HepG2 (cell line): ENCODE data around the gene PLCB1. TPM values are rescaled to one million over a fixed set of nuclear protein-coding genes. Genes with fewer than 3 reads are reported as not detected.

Experiments used
- ATAD3A ChIP-seq: sonication (generic); formaldehyde crosslinking; IDR thresholded peaks from 2 replicates; pipeline ENCODE4 v1.4.0; 2020; ENCODE audit warnings: missing genetic modification reagents
- ATRX ChIP-seq: sonication (generic); formaldehyde crosslinking; IDR thresholded peaks from 2 replicates; pipeline ENCODE4 v1.4.0; 2020; ENCODE audit warnings: missing genetic modification reagents, borderline replicate concordance
- CREBL2 ChIP-seq: sonication (generic); formaldehyde crosslinking; IDR thresholded peaks from 2 replicates; pipeline ENCODE4 v1.8.1; 2023; ENCODE audit warnings: missing genetic modification reagents, mild to moderate bottlenecking, borderline replicate concordance
- GFI1 ChIP-seq: sonication (generic); formaldehyde crosslinking; IDR thresholded peaks from 2 replicates; pipeline ENCODE4 v1.5.0; 2020; ENCODE audit warnings: missing genetic modification reagents, mild to moderate bottlenecking, borderline replicate concordance
- JARID2 ChIP-seq: sonication (generic); formaldehyde crosslinking; IDR thresholded peaks from 2 replicates; pipeline ENCODE4 v1.8.1; 2023; ENCODE audit warnings: missing genetic modification reagents, inconsistent platforms; ENCODE audit not compliant: insufficient replicate concordance
- JUND ChIP-seq: sonication (generic); formaldehyde crosslinking; IDR thresholded peaks from 2 replicates; pipeline ENCODE4 v1.8.0; 2022; ENCODE audit warnings: mild to moderate bottlenecking, missing genetic modification reagents
- LBX2 ChIP-seq: sonication (generic); formaldehyde crosslinking; IDR thresholded peaks from 2 replicates; pipeline ENCODE4 v1.5.0; 2020; ENCODE audit warnings: missing genetic modification reagents, mild to moderate bottlenecking, borderline replicate concordance
- MEF2D ChIP-seq: sonication (generic); formaldehyde crosslinking; IDR thresholded peaks from 2 replicates; pipeline ENCODE4 v1.5.1; 2020; ENCODE audit warnings: mild to moderate bottlenecking, missing genetic modification reagents
- MTA3 ChIP-seq: sonication (generic); formaldehyde crosslinking; IDR thresholded peaks from 2 replicates; pipeline ENCODE4 v1.4.0; 2020; ENCODE audit warnings: missing genetic modification reagents
- NFE2L2 ChIP-seq: fragments of 150-350 bp; IDR thresholded peaks from 2 replicates; pipeline ENCODE4 v1.6.1; 2014; ENCODE audit warnings: low read length
- NFRKB ChIP-seq: fragments of 450-650 bp; IDR thresholded peaks from 2 replicates; pipeline ENCODE4 v1.6.1; 2017
- RBM22 ChIP-seq: fragments of 200-400 bp; formaldehyde crosslinking; optimal IDR thresholded peaks from 2 replicates; pipeline ENCODE3; 2017; ENCODE audit warnings: mild to moderate bottlenecking, low read length, moderate library complexity
- SALL1 ChIP-seq: sonication (generic); formaldehyde crosslinking; IDR thresholded peaks from 2 replicates; pipeline ENCODE4 v1.8.0; 2022; ENCODE audit warnings: mild to moderate bottlenecking, missing genetic modification reagents
- SP4 ChIP-seq: sonication (generic); formaldehyde crosslinking; IDR thresholded peaks from 2 replicates; pipeline ENCODE4 v1.8.1; 2023; ENCODE audit warnings: mild to moderate bottlenecking, missing genetic modification reagents
- SRSF1 ChIP-seq: fragments of 200-400 bp; formaldehyde crosslinking; optimal IDR thresholded peaks from 2 replicates; pipeline ENCODE3; 2017; ENCODE audit warnings: mild to moderate bottlenecking, low read depth, low read length, moderate library complexity
- TBX2 ChIP-seq: sonication (generic); formaldehyde crosslinking; IDR thresholded peaks from 2 replicates; pipeline ENCODE4 v1.5.0; 2020; ENCODE audit warnings: missing genetic modification reagents, mild to moderate bottlenecking, borderline replicate concordance
- TMF1 ChIP-seq: sonication (generic); formaldehyde crosslinking; IDR thresholded peaks from 2 replicates; pipeline ENCODE4 v1.8.1; 2022; ENCODE audit warnings: low read depth, missing genetic modification reagents
- U2AF2 ChIP-seq: fragments of 200-400 bp; formaldehyde crosslinking; IDR thresholded peaks from 2 replicates; pipeline ENCODE4 v1.6.1; 2017; ENCODE audit warnings: low read depth, mild to moderate bottlenecking, low read length
- UBTF ChIP-seq: sonication (generic); formaldehyde crosslinking; IDR thresholded peaks from 2 replicates; pipeline ENCODE4 v1.4.0; 2020; ENCODE audit warnings: mild to moderate bottlenecking, missing genetic modification reagents
- ZBTB37 ChIP-seq: sonication (generic); formaldehyde crosslinking; IDR thresholded peaks from 2 replicates; pipeline ENCODE4 v1.4.0; 2020; ENCODE audit warnings: mild to moderate bottlenecking, missing genetic modification reagents
- ZNF160 ChIP-seq: sonication (generic); formaldehyde crosslinking; IDR thresholded peaks from 2 replicates; pipeline ENCODE4 v1.8.0; 2022; ENCODE audit warnings: mild to moderate bottlenecking, inconsistent platforms, missing genetic modification reagents
- ZNF253 ChIP-seq: sonication (generic); formaldehyde crosslinking; IDR thresholded peaks from 2 replicates; pipeline ENCODE4 v1.8.0; 2022; ENCODE audit warnings: mild to moderate bottlenecking, missing genetic modification reagents, borderline replicate concordance
- ZNF451 ChIP-seq: sonication (generic); formaldehyde crosslinking; IDR thresholded peaks from 2 replicates; pipeline ENCODE4 v1.5.0; 2020; ENCODE audit warnings: mild to moderate bottlenecking, missing genetic modification reagents
- ZNF552 ChIP-seq: sonication (generic); formaldehyde crosslinking; IDR thresholded peaks from 2 replicates; pipeline ENCODE4 v1.9.0; 2022; ENCODE audit warnings: missing genetic modification reagents, mild to moderate bottlenecking, borderline replicate concordance
- ZNF580 ChIP-seq: IDR thresholded peaks from 2 replicates; pipeline ENCODE4 v1.6.1; 2016; ENCODE audit warnings: low read depth, borderline replicate concordance
- ZNF644 ChIP-seq: IDR thresholded peaks from 2 replicates; pipeline ENCODE4 v1.6.1; 2016; ENCODE audit warnings: low read depth
- ZNF790 ChIP-seq: sonication (generic); formaldehyde crosslinking; IDR thresholded peaks from 2 replicates; pipeline ENCODE4 v1.8.0; 2022; ENCODE audit warnings: missing genetic modification reagents, mild to moderate bottlenecking, borderline replicate concordance
- ZSCAN21 ChIP-seq: sonication (generic); formaldehyde crosslinking; IDR thresholded peaks from 2 replicates; pipeline ENCODE4 v1.8.0; 2022; ENCODE audit warnings: mild to moderate bottlenecking, missing genetic modification reagents, moderate library complexity, borderline replicate concordance
- polyA plus RNA-seq, 8 experiments: library from polyadenylated mRNA; depleted of rRNA in 3 of 8; stranded (reverse) in 7 of 8; unstranded in 1 of 8; fragments of >200 nt; fragmentation: Illumina TruSeq in 4 of 8; extraction: Trizol in 4 of 8; gene quantifications; 2 replicates each; pipeline versions ENCODE4 v1.2.1 to v1.2.3, GENCODE V29; 2011 to 2016; ENCODE audit warnings: low read depth in 4 of 8, missing spikeins in 1 of 8, mixed read lengths in 1 of 8; ENCODE audit not compliant: insufficient read depth in 1 of 8
- total RNA-seq, 5 experiments: library from RNA; depleted of rRNA; stranded (reverse); fragments of >200 nt; fragmentation: Illumina TruSeq; extraction: Trizol; gene quantifications; 2 replicates each; pipeline ENCODE4 v1.2.3, GENCODE V29; 2016; ENCODE audit warnings: low read depth in 1 of 5

PLCB1 gene
- total and polyA plus RNA-seq, 2 of the 13 experiments (the other 11 are each of a cell fraction or from before 2014, with no cell fraction given), result 42.4 to 55.9 TPM

GRCh38 chr20:8393381-8393780 is 261.3 kb downstream of the PLCB1 start (continued):
- no peak for TF ChIP-seq RBM22
- no peak for TF ChIP-seq TBX2 (CRISPR knock-in tag)
- no peak for TF ChIP-seq SRSF1
- TF ChIP-seq TMF1 (CRISPR knock-in tag), result no peak
- TF ChIP-seq ZNF451, result no peak
- TF ChIP-seq MTA3 (CRISPR knock-in tag), result no peak
- no peak for TF ChIP-seq U2AF2
- no peak for TF ChIP-seq LBX2
- TF ChIP-seq ZNF580 (CRISPR knock-in tag), result no peak
- no peak for TF ChIP-seq CREBL2 (CRISPR knock-in tag)
- no peak for TF ChIP-seq ZNF552 (CRISPR knock-in tag)
- TF ChIP-seq NFE2L2, result peak; percentile 39; the same call in 1 of the 2 replicates
- TF ChIP-seq ATAD3A (CRISPR knock-in tag), result no peak
- no peak for TF ChIP-seq ZNF253 (CRISPR knock-in tag)
- no peak for TF ChIP-seq NFRKB
- TF ChIP-seq ZNF790 (CRISPR knock-in tag), result no peak
- TF ChIP-seq SALL1 (CRISPR knock-in tag), result peak; percentile 74
- no peak for TF ChIP-seq SP4 (CRISPR knock-in tag)
- TF ChIP-seq GFI1 (CRISPR knock-in tag), result peak; percentile 77
- TF ChIP-seq UBTF (CRISPR knock-in tag), result no peak
- TF ChIP-seq ZBTB37 (CRISPR knock-in tag), result no peak
- no peak for TF ChIP-seq ZNF160 (CRISPR knock-in tag)
- peak; percentile 44; the same call in 1 of the 2 replicates for TF ChIP-seq MEF2D (CRISPR knock-in tag)
- no peak for TF ChIP-seq JARID2
- TF ChIP-seq ATRX (CRISPR knock-in tag), result no peak
- TF ChIP-seq ZSCAN21 (CRISPR knock-in tag), result no peak
- no peak for TF ChIP-seq JUND
- TF ChIP-seq ZNF644 (CRISPR knock-in tag), result peak; percentile 52; the same call in 1 of the 2 replicates
